HG03575 (cell line): ENCODE data around the gene GRIA4.

Experiments used
- ATAC-seq: cut with Tn5 transposase; IDR thresholded peaks from one replicate; pipeline ENCODE4 v1.9.1; 2021; ENCODE audit not compliant: unreplicated experiment, insufficient number of reproducible peaks, low FRiP score; ENCODE audit errors: extremely low read depth

The GRIA4 gene

GRCh38 chr11:106015066-106015465, 405.2 kb downstream of the GRIA4 start:
- ATAC-seq = no peak

DNA sequence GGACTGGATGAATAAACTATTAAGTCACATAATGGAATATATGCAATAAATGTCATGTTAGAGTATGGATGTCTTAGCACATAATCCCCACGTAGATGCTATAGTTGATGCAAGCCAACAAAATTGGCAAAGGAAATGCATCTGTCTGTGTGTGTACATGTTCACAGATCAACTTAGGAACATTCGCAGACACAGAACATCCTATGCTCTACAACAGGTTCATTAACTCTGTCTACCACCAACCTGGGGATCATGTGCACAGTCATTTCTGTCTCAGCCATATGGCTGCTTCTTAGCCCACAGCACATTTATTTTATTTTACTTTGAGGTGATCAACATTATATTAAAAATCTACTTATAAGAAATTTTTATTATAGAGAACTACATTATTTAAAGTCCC, 407.2 kb downstream of the GRIA4 start:
- no peak for ATAC-seq

DNA sequence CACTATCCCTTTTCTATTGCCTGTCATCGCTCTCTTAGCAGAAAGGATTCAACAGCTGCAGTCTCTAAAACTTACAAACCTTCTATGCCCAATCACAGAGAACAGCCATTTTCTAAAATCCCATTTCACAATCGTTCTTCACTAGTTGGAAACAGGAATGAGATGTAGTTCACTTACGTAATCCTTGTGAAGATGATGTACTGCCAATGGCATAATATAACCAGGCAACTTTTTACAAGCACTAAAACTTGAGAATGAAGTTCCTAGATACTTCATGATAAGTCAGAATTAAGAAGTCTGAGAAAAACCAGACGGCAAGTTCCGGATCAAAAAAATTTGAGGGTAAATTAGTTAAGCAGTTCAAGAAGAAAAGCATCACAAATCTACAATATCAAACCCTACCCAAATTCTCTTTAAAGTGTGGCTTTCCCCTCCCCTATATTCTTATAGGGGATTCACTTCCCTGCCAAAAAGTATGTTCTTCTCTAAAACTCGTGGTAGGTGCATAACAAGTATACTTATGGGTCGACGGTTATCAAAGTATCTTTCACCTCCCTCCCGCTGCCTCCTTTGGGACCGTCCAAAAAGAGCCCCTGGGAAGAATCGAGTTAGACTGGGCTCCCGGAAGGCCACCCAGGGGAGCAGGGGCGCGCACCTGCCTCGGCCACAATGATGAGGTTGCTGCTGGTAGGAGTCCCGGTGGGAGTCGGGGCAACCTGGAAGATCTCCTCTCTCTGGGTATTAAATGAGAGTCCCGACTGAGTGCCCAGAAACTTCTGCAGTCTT, 411.5 kb downstream of the GRIA4 start:
- no peak for ATAC-seq

DNA sequence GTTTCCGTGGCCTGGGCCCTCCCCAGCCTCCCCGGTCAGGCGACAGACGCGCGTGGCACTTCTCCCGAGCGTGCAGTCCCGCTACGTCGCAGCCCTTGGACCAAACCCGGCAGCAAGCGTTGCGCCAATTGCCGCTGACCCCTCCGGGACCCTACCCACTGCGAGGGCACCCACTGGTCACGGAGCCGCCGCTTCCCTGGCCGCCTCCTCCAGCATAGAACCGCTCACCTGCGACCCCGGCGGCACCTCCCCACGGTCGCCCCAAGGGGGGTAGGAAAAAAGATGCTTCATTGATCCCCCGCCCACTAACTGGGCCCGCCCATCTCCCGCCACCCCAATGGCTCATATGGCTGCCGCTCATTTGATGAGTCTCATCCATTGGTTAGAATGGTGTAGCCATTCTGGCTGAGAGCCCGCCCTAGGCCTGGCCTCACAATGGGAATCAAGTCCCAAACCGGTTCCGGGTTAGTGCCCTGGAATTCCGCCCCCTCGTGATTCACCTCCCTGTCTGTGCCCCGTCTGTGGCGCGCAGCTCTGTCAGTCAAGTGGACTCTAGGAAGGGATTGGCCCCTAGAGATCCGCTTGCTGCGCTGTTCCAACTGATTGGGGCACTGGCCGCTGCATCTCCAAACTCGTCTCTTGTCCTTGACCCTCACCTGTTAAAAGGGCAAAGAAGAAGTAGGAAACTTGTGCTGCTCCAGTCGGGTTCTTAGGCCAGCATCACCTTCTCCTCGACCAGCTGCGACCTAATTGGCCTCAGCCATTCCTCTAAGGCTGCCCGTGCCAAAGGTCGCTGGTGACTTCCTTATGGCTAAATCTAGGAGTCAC, 412.3 kb downstream of the GRIA4 start, which contains the start of gene MSANTD4:
TSS of gene MSANTD4 (minus strand) at position 274 of the 828 bp plus-strand sequence. CDS start 11,323 bp downstream, outside the sequence.
- ATAC-seq = peak; percentile 97

DNA sequence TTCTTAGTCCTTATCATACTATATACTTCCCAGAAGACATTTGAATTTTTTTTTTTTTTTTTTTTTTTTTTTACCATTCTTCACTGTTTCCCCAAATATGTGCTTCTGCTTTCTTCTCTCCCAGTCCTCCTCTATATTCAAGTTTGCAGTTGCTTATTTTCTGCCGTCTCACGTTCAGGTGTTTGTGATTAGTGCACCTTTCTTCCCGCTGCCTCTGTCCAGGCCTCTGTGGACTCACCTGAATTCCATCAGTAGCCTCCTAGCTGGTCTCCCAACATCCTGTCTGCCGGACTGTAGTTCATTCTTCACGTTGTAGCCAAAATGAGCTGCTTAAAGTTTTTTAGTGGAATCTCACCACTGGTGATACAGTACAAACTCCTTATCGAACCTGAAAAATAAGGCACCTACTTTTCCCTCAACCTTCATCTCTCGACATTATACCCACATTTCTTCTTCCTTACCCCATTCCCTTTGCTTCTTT, 413.0 kb downstream of the GRIA4 start:
- no peak for ATAC-seq

- no peak for ATAC-seq
Measured at GRCh38 chr11:106030609-106031008, 420.7 kb downstream of the GRIA4 start.

DNA sequence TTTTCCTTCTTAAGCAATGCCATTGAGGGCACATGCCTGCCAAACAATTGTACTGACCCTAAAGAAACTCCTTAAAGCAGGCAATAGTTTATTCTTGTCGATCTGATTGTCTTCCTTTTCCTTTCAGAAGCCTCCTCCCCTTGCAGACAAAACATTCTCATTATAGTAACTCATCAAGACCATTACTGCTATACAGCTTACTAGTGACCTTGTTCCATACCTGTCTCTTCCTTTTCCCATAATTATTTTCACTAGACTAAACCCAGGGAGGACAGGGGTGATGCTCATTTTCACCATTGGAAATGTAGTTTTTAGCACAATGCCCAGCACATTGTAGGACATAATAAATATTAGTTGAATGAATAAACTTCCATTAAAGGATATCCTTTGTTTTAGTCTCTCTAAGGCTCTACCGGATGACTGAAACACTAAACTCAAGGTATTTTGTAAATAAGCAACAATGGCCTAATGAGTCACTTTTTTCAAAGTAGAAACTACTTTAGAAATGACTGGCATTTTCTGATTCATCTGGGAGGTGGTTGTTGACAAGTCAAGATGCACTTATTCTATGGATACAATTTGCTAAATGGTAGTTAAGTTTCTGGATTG, 421.4 kb downstream of the GRIA4 start:
- no peak for ATAC-seq
